ENCODE results near the gene FAM149B1.

Gene FAM149B1

DNA sequence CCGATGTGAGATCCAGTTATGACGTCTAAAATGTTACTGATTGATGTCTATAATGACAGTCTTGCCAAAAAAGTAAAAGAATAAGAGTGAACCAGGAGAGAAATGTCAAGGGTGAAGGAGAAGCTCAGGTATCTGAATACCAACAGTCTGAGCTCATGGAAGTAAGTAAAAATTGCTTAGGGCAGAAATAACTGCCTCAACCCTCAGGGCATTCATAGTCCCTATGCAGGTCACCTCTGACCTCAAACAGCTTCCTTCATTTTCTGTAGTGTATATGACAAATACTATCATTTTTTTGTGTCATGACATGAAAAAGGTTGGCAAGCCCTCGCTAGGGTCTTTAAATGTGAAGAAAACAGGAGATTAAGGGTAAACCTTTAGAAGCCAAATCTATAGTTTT is 125.5 kb downstream of the FAM149B1 start:
- DNase-seq = no peak
